A549 treated with GW870086 at 1 μM for 4 hours (cell line): Measurements from ENCODE around the gene CD99. TPM values are rescaled to one million over a fixed set of nuclear protein-coding genes. Genes with fewer than 3 reads are reported as not detected.

Source experiments
- total RNA-seq: library from RNA; stranded (reverse); fragments of 200-300 nt; extraction: Qiagen RNA extraction; gene quantifications from 5 replicates; pipeline ENCODE4 v1.2.3, GENCODE V29; 2022; ENCODE audit warnings: low read depth

Gene CD99, protein sequence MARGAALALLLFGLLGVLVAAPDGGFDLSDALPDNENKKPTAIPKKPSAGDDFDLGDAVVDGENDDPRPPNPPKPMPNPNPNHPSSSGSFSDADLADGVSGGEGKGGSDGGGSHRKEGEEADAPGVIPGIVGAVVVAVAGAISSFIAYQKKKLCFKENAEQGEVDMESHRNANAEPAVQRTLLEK
- total RNA-seq = 276 to 316 TPM (median 306 TPM) in 5 replicates

GRCh38 chrX:2690856-2691542 lies at the start of gene CD99:
Gene CD99, plus strand, starts transcription at chrX:2691295. Its CDS starts 66 bp downstream, at chrX:2691361.

DNA sequence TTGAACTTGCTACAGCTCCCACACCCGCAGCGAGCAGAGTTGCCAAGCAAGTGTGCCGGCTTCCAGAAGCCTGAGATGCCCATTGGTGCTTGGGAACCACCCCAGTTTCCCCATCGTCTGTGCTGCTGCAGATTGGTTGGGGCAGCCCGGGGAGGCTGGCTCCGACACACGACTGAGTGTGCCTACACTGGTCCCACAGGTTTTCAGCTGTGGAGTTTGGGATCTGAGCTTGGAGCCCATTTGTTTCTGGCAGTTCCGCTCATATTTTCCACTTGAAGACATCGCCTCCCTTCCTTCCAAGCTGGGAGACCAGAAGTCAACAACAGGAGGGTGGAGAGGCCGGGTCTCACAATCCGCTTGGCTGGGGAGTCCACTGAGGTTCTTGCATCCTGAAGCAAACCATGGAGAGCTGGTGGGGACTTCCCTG lies 60.8 kb downstream of the CD99 start, which contains the start of gene XG:
XG (plus strand) TSS at position 167 of the 427 bp plus-strand sequence; CDS start at position 402, 235 bp downstream.

Other genes with a start within 250 kb of the CD99 start
- 40.8 to 46.7 TPM (median 43.4 TPM) in 5 replicates for gene DHRSX, start 190.3 kb upstream of the CD99 start, total RNA-seq
- 27.2 to 34.6 TPM (median 31.6 TPM) in 5 replicates for gene ZBED1, start 190.3 kb upstream of the CD99 start, total RNA-seq
- gene XG, start 60.7 kb downstream of the CD99 start, total RNA-seq = 0.13 TPM in 1 of 5 replicates, not detected in the others
- gene GYG2, start 137.6 kb downstream of the CD99 start, total RNA-seq = 3.7 to 4.9 TPM (median 4.6 TPM) in 5 replicates
- 11.7 to 14.3 TPM (median 13.7 TPM) in 5 replicates for gene ARSD, start 238.0 kb downstream of the CD99 start, total RNA-seq